Mesothelial cell of epicardium (in vitro differentiated cells): ENCODE data around the gene GPR183. TPM values are rescaled to one million over a fixed set of nuclear protein-coding genes. Genes with fewer than 3 reads are reported as not detected.
A peak's percentile ranks its signal among the peaks of the same experiment; 100 is the strongest.

Source experiments
- DNase-seq, 2 experiments: peaks; one replicate each; pipeline ENCODE4 v3.0.0; 2021; ENCODE audit warnings: low spot score in 2 of 2; ENCODE audit not compliant: unreplicated experiment in 2 of 2
- H3K27ac Mint-ChIP-seq: 2 replicates; pipeline ENCODE4 v1.8.0; 2021; ENCODE audit warnings: mixed read lengths
- H3K27me3 Mint-ChIP-seq: 2 replicates; pipeline ENCODE4 v1.8.0; 2021; ENCODE audit warnings: low read depth, mixed read lengths
- H3K36me3 Mint-ChIP-seq: 2 replicates; pipeline ENCODE4 v1.8.0; 2021; ENCODE audit warnings: mixed read lengths
- H3K4me1 Mint-ChIP-seq: 2 replicates; pipeline ENCODE4 v1.8.0; 2021; ENCODE audit warnings: mixed read lengths
- H3K4me3 Mint-ChIP-seq: 2 replicates; pipeline ENCODE4 v1.8.0; 2021; ENCODE audit warnings: mild to moderate bottlenecking, moderate library complexity, mixed read lengths
- H3K9me3 Mint-ChIP-seq: 2 replicates; pipeline ENCODE4 v1.8.0; 2021; ENCODE audit warnings: mixed read lengths
- total RNA-seq: library from RNA; stranded (reverse); gene quantifications from 3 replicates; pipeline ENCODE4 v1.2.1, GENCODE V29; 2021
- TF ChIP-seq, protein P1 (sequence below): fragments of 200-600 bp; sonication (generic); IDR thresholded peaks from one replicate; pipeline ENCODE4 v1.5.0; 2021; ENCODE audit warnings: antibody characterized with exemption; ENCODE audit not compliant: unreplicated experiment

The GPR183 gene
- total RNA-seq, 1 donor from 2014 or later: 0.25 TPM

GRCh38 chr13:99272481-99272880 lies 34.7 kb downstream of the GPR183 start:
- no peaks in the 10 kb centered on the region for H3K27me3 Mint-ChIP-seq
- TF ChIP-seq, protein P1, sequence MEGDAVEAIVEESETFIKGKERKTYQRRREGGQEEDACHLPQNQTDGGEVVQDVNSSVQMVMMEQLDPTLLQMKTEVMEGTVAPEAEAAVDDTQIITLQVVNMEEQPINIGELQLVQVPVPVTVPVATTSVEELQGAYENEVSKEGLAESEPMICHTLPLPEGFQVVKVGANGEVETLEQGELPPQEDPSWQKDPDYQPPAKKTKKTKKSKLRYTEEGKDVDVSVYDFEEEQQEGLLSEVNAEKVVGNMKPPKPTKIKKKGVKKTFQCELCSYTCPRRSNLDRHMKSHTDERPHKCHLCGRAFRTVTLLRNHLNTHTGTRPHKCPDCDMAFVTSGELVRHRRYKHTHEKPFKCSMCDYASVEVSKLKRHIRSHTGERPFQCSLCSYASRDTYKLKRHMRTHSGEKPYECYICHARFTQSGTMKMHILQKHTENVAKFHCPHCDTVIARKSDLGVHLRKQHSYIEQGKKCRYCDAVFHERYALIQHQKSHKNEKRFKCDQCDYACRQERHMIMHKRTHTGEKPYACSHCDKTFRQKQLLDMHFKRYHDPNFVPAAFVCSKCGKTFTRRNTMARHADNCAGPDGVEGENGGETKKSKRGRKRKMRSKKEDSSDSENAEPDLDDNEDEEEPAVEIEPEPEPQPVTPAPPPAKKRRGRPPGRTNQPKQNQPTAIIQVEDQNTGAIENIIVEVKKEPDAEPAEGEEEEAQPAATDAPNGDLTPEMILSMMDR: no peak
- DNase-seq: no peak
- peaks cover 4% of the 10 kb centered on the region for H3K9me3 Mint-ChIP-seq
- no peak overlapping the region for H3K27ac Mint-ChIP-seq
- no peaks in the 10 kb centered on the region for H3K4me1 Mint-ChIP-seq
- H3K36me3 Mint-ChIP-seq: peaks cover 15% of the 10 kb centered on the region
- H3K4me3 Mint-ChIP-seq: no peak overlapping the region

GRCh38 chr13:99271249-99271648 lies 36.0 kb downstream of the GPR183 start:
- TF ChIP-seq, protein P1: no peak
- Mint-ChIP-seq H3K27me3 (no peaks in the 10 kb centered on the region), H3K36me3 (peaks cover 15% of the 10 kb centered on the region), H3K9me3 (peaks cover 4% of the 10 kb centered on the region), H3K4me3 (no peak overlapping the region), H3K27ac (no peak overlapping the region), H3K4me1 (no peaks in the 10 kb centered on the region)
- no peak for DNase-seq

- H3K27me3 Mint-ChIP-seq: no peaks in the 10 kb centered on the region
- peaks cover 13% of the 10 kb centered on the region for H3K36me3 Mint-ChIP-seq
Measured at GRCh38 chr13:99270518-99270917, 36.7 kb downstream of the GPR183 start.

DNA sequence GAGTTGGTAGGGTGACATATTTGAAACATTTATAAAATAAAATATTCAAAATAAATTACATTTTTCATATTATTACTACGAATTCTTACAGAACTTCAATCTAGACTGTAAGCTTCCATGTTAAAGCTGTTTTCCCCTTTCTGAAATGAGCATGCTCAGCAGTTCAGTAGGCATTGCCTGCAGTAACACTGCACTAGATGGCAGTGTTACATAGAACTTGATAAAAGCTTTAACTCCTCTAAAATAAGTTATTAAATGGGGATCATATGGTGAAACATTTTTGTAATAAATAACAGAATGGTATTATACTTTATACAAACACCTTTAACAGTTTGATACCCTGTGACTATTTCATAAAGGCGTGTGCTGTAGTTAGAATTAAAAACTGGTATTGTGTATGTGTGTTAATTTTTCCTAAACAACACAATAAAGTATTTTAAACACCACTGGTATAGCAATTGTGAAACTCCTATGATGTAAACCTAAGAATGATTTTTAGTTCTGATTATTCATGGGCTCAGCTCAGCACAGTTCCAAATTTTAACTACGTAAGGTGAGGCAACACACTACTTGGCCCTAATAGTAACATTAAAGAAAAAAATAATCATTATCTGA lies 37.5 kb downstream of the GPR183 start:
- peaks cover 4% of the 10 kb centered on the region for H3K9me3 Mint-ChIP-seq
- H3K27me3 Mint-ChIP-seq: no peaks in the 10 kb centered on the region
- no peak for DNase-seq
- peaks cover 12% of the 10 kb centered on the region for H3K36me3 Mint-ChIP-seq
- H3K27ac Mint-ChIP-seq: no peak overlapping the region
- H3K4me1 Mint-ChIP-seq: no peaks in the 10 kb centered on the region
- H3K4me3 Mint-ChIP-seq: no peak overlapping the region
- TF ChIP-seq, protein P1: peak; percentile 16

More at GRCh38 chr13:99270518-99270917, 36.7 kb downstream of the GPR183 start:
- DNase-seq: no peak
- TF ChIP-seq, protein P1: no peak
- Mint-ChIP-seq H3K4me3 (no peak overlapping the region), H3K4me1 (no peaks in the 10 kb centered on the region), H3K9me3 (peaks cover 4% of the 10 kb centered on the region), H3K27ac (no peak overlapping the region)

DNA sequence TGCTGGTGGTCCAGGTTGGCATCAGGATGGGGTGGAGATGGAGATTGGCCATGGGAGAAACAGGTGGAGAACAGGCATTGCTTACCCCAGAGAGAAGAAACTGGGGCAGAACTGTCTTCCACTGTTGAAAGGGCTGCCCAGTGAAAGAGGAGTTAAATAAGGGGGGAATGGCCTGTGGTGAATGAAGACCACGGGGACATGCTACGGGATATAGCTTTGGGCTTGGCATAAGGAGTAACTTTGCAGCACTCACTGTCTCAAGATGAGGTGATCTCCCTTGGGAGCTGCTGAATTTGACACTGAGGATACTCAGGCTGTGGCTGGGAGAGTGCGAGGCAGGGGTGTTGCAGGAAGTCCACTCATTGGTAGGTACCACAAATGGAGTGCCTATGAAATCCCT lies 38.4 kb downstream of the GPR183 start:
- Mint-ChIP-seq H3K36me3 (peaks cover 12% of the 10 kb centered on the region), H3K27me3 (no peaks in the 10 kb centered on the region), H3K27ac (no peak overlapping the region), H3K4me1 (no peaks in the 10 kb centered on the region), H3K4me3 (no peak overlapping the region), H3K9me3 (peaks cover 4% of the 10 kb centered on the region)
- no peak for DNase-seq
- TF ChIP-seq, protein P1: no peak
